HG03159 (cell line): Measurements from ENCODE around the gene CNPPD1.

ENCODE experiments used
- ATAC-seq: cut with Tn5 transposase; IDR thresholded peaks from one replicate; pipeline ENCODE4 v1.9.1; 2021; ENCODE audit warnings: mild to moderate bottlenecking, moderate library complexity; ENCODE audit not compliant: unreplicated experiment

CNPPD1 gene

DNA sequence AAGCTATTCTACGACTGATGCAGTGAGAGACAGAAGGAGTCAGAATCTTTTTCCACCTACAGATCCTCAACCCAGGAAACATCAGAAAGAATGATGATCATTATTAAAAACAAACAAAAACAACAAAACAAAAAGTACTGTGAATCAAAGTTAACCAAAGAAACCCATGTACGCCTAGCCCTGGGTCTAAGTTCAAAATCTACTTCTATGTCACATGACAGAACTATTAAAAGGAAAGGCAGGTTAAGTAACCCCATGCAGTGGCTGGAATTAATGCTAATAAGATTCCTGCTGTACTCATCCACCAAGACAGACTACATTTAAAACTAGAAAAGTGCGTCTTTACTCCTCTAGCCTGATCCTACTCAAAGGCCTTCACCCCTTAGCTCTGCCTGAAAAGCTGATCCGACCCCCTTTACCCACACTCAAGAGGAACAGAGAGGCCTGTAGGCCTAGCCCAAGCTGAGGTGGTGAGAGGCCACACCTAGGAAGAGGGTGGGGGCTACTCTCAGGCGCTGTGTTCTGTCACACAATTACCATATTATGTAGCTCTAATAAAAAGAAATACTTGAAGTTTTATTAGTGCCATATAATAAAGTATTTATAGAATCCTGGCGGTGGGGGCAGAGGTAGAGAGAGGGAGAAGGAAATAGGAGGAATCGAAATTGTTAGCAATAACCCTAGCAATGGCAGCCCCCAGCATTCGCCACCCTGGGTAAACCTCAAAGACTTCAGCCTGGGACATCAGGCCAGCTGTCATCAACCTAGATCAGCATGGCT is 53.2 kb downstream of the CNPPD1 start:
- ATAC-seq, result no peak

GRCh38 chr2:219122202-219122980 is 54.3 kb downstream of the CNPPD1 start:
- no peak for ATAC-seq
